Panc1 (cell line): Measurements from ENCODE around the gene B9D1. TPM values are rescaled to one million over a fixed set of nuclear protein-coding genes. Genes with fewer than 3 reads are reported as not detected.

ENCODE experiments used
- ATAC-seq: fragments of 200-7000 bp; cut with Tn5 transposase; 2 replicates; pipeline ENCODE4 v1.9.1; 2020; ENCODE audit warnings: mild to moderate bottlenecking, moderate library complexity
- BruUV-seq: library from RNA; stranded (reverse); fragments of 400-500 nt; replicated peaks from 2 replicates; lab custom pipeline; 2021; lab: Mats Ljungman, UMichigan
- CTCF ChIA-PET: fragments of 300-600 bp; sonication (Branson Sonifier 250); formaldehyde crosslinking; loops from one replicate; lab custom pipeline; 2022; ENCODE audit warnings: antibody characterized with exemption; lab: Charles Lee
- POLR2A ChIA-PET: fragments of 300-600 bp; sonication (Branson Sonifier 250); formaldehyde crosslinking; loops from one replicate; lab custom pipeline; 2022; ENCODE audit warnings: antibody characterized with exemption; lab: Charles Lee
- DNase-seq: peaks from one replicate; pipeline ENCODE4 v3.0.0-alpha.2; 2010; ENCODE audit warnings: low read depth, low spot score
- H3K27ac ChIP-seq: 2 replicates; pipeline ENCODE4 v1.5.1; 2011; ENCODE audit warnings: mild to moderate bottlenecking, low read length, inconsistent platforms
- H3K27me3 ChIP-seq: fragments of 200-500 bp; sonication (Bioruptor generic); 2 replicates; pipeline ENCODE4 v1.6.0; 2014; ENCODE audit warnings: low read length, inconsistent platforms; ENCODE audit not compliant: control insufficient read depth, insufficient read depth
- H3K36me3 ChIP-seq: fragments of 200-500 bp; sonication (Bioruptor generic); 2 replicates; pipeline ENCODE4 v1.5.1; 2014; ENCODE audit warnings: inconsistent platforms, mild to moderate bottlenecking, low read length, moderate library complexity; ENCODE audit not compliant: control insufficient read depth, insufficient read depth
- H3K4me1 ChIP-seq: 2 replicates; pipeline ENCODE4 v1.5.1; 2011; ENCODE audit warnings: inconsistent platforms, mild to moderate bottlenecking, low read length, moderate library complexity; ENCODE audit not compliant: control insufficient read depth, insufficient read depth
- H3K4me3 ChIP-seq, 2 experiments: 2 replicates each; pipeline ENCODE4 v1.5.1; 2011 to 2012; ENCODE audit warnings: low read depth in 2 of 2, low read length in 2 of 2, mild to moderate bottlenecking in 2 of 2, inconsistent platforms in 1 of 2, moderate library complexity in 1 of 2
- H3K9me3 ChIP-seq: fragments of 200-500 bp; sonication (Bioruptor generic); 2 replicates; pipeline ENCODE4 v1.5.1; 2014; ENCODE audit warnings: low read depth, mild to moderate bottlenecking, inconsistent platforms, low read length, moderate library complexity; ENCODE audit not compliant: control insufficient read depth, insufficient read depth
- POLR2AphosphoS5 ChIP-seq: IDR thresholded peaks from 2 replicates; pipeline ENCODE4 v1.6.1; 2012; ENCODE audit warnings: mild to moderate bottlenecking, low read depth, low read length, moderate library complexity
- SIN3A ChIP-seq: IDR thresholded peaks from 2 replicates; pipeline ENCODE4 v1.6.1; 2012; ENCODE audit warnings: low read depth, mild to moderate bottlenecking, low read length, moderate library complexity, borderline replicate concordance; ENCODE audit not compliant: insufficient read depth
- TCF7L2 ChIP-seq: IDR thresholded peaks from 2 replicates; pipeline ENCODE4 v1.6.1; 2011; ENCODE audit warnings: mild to moderate bottlenecking, low read depth, low read length, inconsistent platforms
- in situ Hi-C: cut with HindIII; loops from 2 replicates; pipeline ENCODE4 v1.10.0; 2016; ENCODE audit warnings: low sequenced_read_pairs, low pct_unique_long_range_greater_than_20kb
- intact Hi-C: fragments of 100-400 bp; cut with micrococcal nuclease; formaldehyde crosslinking; loops from one replicate; pipeline ENCODE4 v1.10.0; 2022; ENCODE audit not compliant: unreplicated experiment
- total RNA-seq: library from RNA; stranded (reverse); gene quantifications from one replicate; pipeline ENCODE4 v1.2.1, GENCODE V29; 2021; ENCODE audit not compliant: unreplicated experiment
- TF ChIP-seq, protein P1 (sequence below), 2 experiments: IDR thresholded peaks; 2 replicates each; pipeline ENCODE4 v1.6.1; 2011 to 2012; ENCODE audit warnings: low read depth in 2 of 2, control low read depth in 1 of 2, low read length in 1 of 2, mild to moderate bottlenecking in 1 of 2, moderate library complexity in 1 of 2; ENCODE audit not compliant: insufficient read depth in 1 of 2
- TF ChIP-seq, protein P2 (sequence below): fragments of 450-650 bp; IDR thresholded peaks from 2 replicates; pipeline ENCODE4 v1.5.1; 2017; ENCODE audit warnings: mild to moderate bottlenecking

Gene B9D1
- total RNA-seq, 1 experiment from 2014 or later = 19.1 TPM

DNA sequence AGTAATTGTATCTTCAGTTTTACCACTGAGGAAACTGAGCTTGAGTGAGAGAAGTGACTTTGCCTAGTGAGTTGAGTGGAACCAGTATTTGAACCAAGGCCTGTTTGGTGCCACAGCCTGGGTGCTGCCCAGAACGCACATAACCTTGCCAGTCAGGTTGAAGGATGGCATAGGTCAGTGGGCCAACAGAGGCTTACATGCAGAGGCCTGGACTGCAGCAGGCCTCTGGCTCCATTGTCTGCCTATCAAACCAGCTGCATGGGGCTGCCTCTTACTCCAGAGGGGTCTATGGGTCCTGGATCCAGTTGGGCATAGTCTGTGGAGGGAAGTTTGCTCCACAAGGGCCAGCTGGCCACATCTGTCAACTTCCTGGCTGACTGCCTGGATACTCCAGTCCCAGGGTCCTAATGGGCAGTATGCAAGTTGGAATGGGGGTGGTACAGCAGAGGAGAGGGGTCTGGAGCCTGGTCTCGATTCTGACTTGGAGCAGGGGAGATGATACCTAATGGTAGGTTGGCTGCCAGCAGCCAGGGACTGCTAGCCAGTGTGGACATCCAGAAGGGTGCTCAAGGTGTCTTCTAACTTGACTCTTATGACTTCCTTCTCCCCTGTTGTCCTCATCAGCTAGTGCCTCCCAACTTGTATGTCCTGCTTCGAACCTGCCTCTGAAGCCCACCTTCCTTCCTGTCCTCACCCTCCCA, 37.4 kb upstream of the B9D1 start:
- ATAC-seq = no peak
- no TSS peak for BruUV-seq
- H3K27ac ChIP-seq = no peak overlapping the region
- ChIA-PET CTCF (no interaction called here), POLR2A (no interaction called here)
- H3K4me1 ChIP-seq = no peaks in the 10 kb centered on the region
- in situ Hi-C loops (no loop called here), intact Hi-C loops (no loop called here)
- DNase-seq = no peak
- no peaks in the 10 kb centered on the region for H3K36me3 ChIP-seq
- H3K27me3 ChIP-seq = no peaks in the 10 kb centered on the region
- H3K4me3 ChIP-seq = no peak overlapping the region
- TF ChIP-seq TCF7L2 (no peak), SIN3A (no peak), POLR2AphosphoS5 (no peak)
- TF ChIP-seq, protein P1, sequence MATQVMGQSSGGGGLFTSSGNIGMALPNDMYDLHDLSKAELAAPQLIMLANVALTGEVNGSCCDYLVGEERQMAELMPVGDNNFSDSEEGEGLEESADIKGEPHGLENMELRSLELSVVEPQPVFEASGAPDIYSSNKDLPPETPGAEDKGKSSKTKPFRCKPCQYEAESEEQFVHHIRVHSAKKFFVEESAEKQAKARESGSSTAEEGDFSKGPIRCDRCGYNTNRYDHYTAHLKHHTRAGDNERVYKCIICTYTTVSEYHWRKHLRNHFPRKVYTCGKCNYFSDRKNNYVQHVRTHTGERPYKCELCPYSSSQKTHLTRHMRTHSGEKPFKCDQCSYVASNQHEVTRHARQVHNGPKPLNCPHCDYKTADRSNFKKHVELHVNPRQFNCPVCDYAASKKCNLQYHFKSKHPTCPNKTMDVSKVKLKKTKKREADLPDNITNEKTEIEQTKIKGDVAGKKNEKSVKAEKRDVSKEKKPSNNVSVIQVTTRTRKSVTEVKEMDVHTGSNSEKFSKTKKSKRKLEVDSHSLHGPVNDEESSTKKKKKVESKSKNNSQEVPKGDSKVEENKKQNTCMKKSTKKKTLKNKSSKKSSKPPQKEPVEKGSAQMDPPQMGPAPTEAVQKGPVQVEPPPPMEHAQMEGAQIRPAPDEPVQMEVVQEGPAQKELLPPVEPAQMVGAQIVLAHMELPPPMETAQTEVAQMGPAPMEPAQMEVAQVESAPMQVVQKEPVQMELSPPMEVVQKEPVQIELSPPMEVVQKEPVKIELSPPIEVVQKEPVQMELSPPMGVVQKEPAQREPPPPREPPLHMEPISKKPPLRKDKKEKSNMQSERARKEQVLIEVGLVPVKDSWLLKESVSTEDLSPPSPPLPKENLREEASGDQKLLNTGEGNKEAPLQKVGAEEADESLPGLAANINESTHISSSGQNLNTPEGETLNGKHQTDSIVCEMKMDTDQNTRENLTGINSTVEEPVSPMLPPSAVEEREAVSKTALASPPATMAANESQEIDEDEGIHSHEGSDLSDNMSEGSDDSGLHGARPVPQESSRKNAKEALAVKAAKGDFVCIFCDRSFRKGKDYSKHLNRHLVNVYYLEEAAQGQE (IDR thresholded peaks at IDR 0.05; ENCODE audit: insufficient read depth in 1 of 2, low read depth in 2 of 2, low read length in 1 of 2) = no peak
- TF ChIP-seq, protein P2, sequence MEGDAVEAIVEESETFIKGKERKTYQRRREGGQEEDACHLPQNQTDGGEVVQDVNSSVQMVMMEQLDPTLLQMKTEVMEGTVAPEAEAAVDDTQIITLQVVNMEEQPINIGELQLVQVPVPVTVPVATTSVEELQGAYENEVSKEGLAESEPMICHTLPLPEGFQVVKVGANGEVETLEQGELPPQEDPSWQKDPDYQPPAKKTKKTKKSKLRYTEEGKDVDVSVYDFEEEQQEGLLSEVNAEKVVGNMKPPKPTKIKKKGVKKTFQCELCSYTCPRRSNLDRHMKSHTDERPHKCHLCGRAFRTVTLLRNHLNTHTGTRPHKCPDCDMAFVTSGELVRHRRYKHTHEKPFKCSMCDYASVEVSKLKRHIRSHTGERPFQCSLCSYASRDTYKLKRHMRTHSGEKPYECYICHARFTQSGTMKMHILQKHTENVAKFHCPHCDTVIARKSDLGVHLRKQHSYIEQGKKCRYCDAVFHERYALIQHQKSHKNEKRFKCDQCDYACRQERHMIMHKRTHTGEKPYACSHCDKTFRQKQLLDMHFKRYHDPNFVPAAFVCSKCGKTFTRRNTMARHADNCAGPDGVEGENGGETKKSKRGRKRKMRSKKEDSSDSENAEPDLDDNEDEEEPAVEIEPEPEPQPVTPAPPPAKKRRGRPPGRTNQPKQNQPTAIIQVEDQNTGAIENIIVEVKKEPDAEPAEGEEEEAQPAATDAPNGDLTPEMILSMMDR = no peak
- H3K9me3 ChIP-seq = no peaks in the 10 kb centered on the region

DNA sequence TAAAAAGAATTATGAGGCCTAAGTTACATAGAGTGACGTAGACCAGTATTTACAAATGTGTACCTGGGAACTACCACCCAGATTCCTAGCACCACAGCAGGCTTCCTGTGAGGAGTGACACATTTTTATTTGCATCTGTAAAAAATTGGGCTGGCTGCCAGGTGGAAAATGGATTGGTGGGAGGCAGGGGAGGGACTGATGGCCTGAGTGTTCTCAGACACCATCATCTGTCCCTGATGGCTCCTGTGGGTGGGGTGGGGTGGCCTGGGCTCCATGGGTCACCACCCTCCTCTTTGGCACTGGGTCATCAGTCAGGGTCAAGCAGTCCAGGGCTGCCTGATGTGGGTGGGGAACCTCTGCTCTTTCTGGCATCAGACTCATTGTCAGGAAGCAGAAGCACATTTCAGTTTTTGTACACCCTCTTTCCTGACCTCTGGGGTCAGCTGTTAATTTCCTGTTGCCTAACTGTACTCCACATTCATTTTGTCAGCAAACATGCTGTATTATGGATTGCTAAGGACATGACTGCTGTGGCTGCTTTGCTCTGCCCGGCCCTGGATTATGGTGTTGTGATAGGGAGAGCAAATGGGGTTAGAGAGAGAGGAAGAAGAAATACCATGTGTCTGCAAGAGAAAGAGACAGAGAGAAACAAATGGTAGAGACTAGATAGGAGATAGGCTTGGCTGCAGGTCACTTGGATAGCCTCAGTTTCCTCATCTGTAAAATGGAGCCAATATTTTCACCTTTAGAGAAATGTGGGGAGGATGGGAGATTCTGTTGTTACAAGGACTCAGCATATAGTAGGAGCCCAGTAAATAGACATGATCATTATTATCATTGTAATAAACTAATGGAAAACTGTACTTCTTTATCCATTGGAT, 36.0 kb upstream of the B9D1 start:
- Histone ChIP-seq H3K27me3 (no peaks in the 10 kb centered on the region), H3K4me3 (no peak overlapping the region), H3K4me1 (no peaks in the 10 kb centered on the region), H3K9me3 (no peaks in the 10 kb centered on the region), H3K27ac (no peak overlapping the region), H3K36me3 (no peaks in the 10 kb centered on the region)
- intact Hi-C loops (no loop called here), in situ Hi-C loops (no loop called here)
- ChIA-PET POLR2A (no interaction called here), CTCF (no interaction called here)
- DNase-seq (no peak), ATAC-seq (no peak)
- TF ChIP-seq SIN3A = no peak
- TF ChIP-seq, protein P2 = no peak
- no peak for TF ChIP-seq TCF7L2
- no peak for TF ChIP-seq POLR2AphosphoS5
- TF ChIP-seq, protein P1 (IDR thresholded peaks at IDR 0.05; ENCODE audit: insufficient read depth in 1 of 2, low read depth in 2 of 2, low read length in 1 of 2) = no peak
- no TSS peak for BruUV-seq
